ENCODE results near the gene TEX2. TPM values are rescaled to one million over a fixed set of nuclear protein-coding genes. Genes with fewer than 3 reads are reported as not detected.

TEX2 gene
- total and polyA plus RNA-seq, 2 of the 13 experiments (the other 11 are each of a cell fraction or from before 2014, with no cell fraction given): 21.4 to 37.7 TPM

- TF ChIP-seq PBX2 (CRISPR knock-in tag; IDR thresholded peaks at IDR 0.05) (no peak), CENPT (CRISPR knock-in tag; IDR thresholded peaks at IDR 0.05; ENCODE audit: low read depth) (no peak), AKAP8 (CRISPR knock-in tag; IDR thresholded peaks at IDR 0.05) (no peak), ZHX1 (CRISPR knock-in tag; IDR thresholded peaks at IDR 0.05; ENCODE audit: low read depth) (no peak)
Observed at GRCh38 chr17:64161380-64162176, 101.5 kb downstream of the TEX2 start (continued).

GRCh38 chr17:64160378-64160777, 102.7 kb downstream of the TEX2 start:
- FAIRE-seq (no peak), ATAC-seq (no peak), DNase-seq (ENCODE audit: low spot score) (no peak)
- in situ Hi-C loops (cut with HindIII; ENCODE audit: extremely low pct_ligation_motif_present, low pct_unique_long_range_greater_than_20kb) (no loop called here), intact Hi-C loops (cut with micrococcal nuclease; ENCODE audit: unreplicated experiment) (no loop called here)
- BruUV-seq (replicated peaks): no TSS peak
- Histone ChIP-seq H3K27me3 (ENCODE audit: control insufficient read depth in 1 of 2, insufficient read depth in 2 of 2, low read length in 2 of 2) (no peaks in the 10 kb centered on the region), H4K20me1 (ENCODE audit: insufficient read depth, low read length) (no peaks in the 10 kb centered on the region), H2AFZ (ENCODE audit: low read length) (no peak overlapping the region), H3K4me1 (ENCODE audit: insufficient read depth, low read length) (peaks cover 39% of the 10 kb centered on the region), H3K27ac (ENCODE audit: extremely low read length, insufficient read depth, low read length) (no peak overlapping the region), H3K36me3 (replicated peaks in 1 of 2; ENCODE audit: control insufficient read depth in 1 of 2, insufficient read depth in 2 of 2, low read length in 2 of 2) (peaks cover 10 to 37% of the 10 kb centered on the region in 2 experiments), H3K9ac (ENCODE audit: insufficient read depth, low read depth, low read length) (no peak overlapping the region), H3K4me3 (replicated peaks in 1 of 3; ENCODE audit: insufficient read depth in 1 of 3, low read depth in 2 of 3, low read length in 3 of 3) (no peak overlapping the region), H3K9me3 (ENCODE audit: low read length) (no peaks in the 10 kb centered on the region), H3K4me2 (ENCODE audit: low read depth, low read length) (no peak overlapping the region), H3K79me2 (ENCODE audit: insufficient read depth, low read length) (no peaks in the 10 kb centered on the region)
- ChIA-PET POLR2A (interaction anchor here (3.9 kb wide), 1 partner anchor 14 kb away, joined by 15 read pairs; no protein-coding TSS in a partner anchor), CTCF (ENCODE audit: low intra/inter-chr PET ratio, low total read pairs) (no interaction called here)
- WGBS (ENCODE audit: low lambda C conversion rate): 95% methylated on average over 4 of the region's 4 CpGs
- TF ChIP-seq ZNF318 (CRISPR knock-in tag; IDR thresholded peaks at IDR 0.05) (no peak), ZKSCAN5 (CRISPR knock-in tag; IDR thresholded peaks at IDR 0.05) (no peak), ZNF121 (CRISPR knock-in tag; IDR thresholded peaks at IDR 0.05) (no peak)

All from HepG2 (cell line).